Activated naive CD8-positive, alpha-beta T cell treated with anti-CD3 and anti-CD28 coated beads, Interleukin-2, amount 50 U/mL, for 24 hours (primary cell): Measurements from ENCODE around the gene LRRC43.
A peak's percentile ranks its signal among the peaks of the same experiment; 100 is the strongest.

Experiments
- ATAC-seq: fragments of 150-1000 bp; cut with Tn5 transposase; one replicate; pipeline ENCODE4 v1.10.0; 2021
- DNase-seq: peaks from one replicate; pipeline ENCODE4 v3.0.0; 2021
- H3K27ac Mint-ChIP-seq: one replicate; pipeline ENCODE4 v1.8.0; 2021; ENCODE audit warnings: mild to moderate bottlenecking, mixed read lengths
- H3K27me3 Mint-ChIP-seq: one replicate; pipeline ENCODE4 v1.8.0; 2021; ENCODE audit warnings: mixed read lengths
- H3K36me3 Mint-ChIP-seq: one replicate; pipeline ENCODE4 v1.8.0; 2021; ENCODE audit warnings: low read depth, mixed read lengths
- H3K4me1 Mint-ChIP-seq: one replicate; pipeline ENCODE4 v1.8.0; 2021; ENCODE audit warnings: mixed read lengths
- H3K4me3 Mint-ChIP-seq: one replicate; pipeline ENCODE4 v1.8.0; 2021; ENCODE audit warnings: mild to moderate bottlenecking, moderate library complexity, mixed read lengths
- H3K9me3 Mint-ChIP-seq: one replicate; pipeline ENCODE4 v1.8.0; 2021; ENCODE audit warnings: mixed read lengths

The LRRC43 gene

GRCh38 chr12:122182887-122183587 is at the start of gene LRRC43:
TSS of gene LRRC43 (plus strand) at chr12:122183123. CDS start at chr12:122183145, 22 bp downstream.
- Mint-ChIP-seq H3K27me3 (peaks cover 13% of the 10 kb centered on the region), H3K4me1 (peaks cover 12% of the 10 kb centered on the region), H3K9me3 (no peaks in the 10 kb centered on the region), H3K36me3 (no peaks in the 10 kb centered on the region), H3K27ac (no peak within 1 kb of the TSS), H3K4me3 (peak within 1 kb of the TSS; percentile 78)
- DNase-seq (peak; percentile 33), ATAC-seq (peak; percentile 50)

GRCh38 chr12:122133192-122133950 is 49.6 kb upstream of the LRRC43 start:
- DNase-seq (no peak), ATAC-seq (no peak)
- H3K4me1 Mint-ChIP-seq: no peaks in the 10 kb centered on the region
- H3K9me3 Mint-ChIP-seq: no peaks in the 10 kb centered on the region
- H3K4me3 Mint-ChIP-seq: no peak overlapping the region
- H3K27ac Mint-ChIP-seq: no peak overlapping the region
- H3K36me3 Mint-ChIP-seq: peaks cover 17% of the 10 kb centered on the region
- H3K27me3 Mint-ChIP-seq: no peaks in the 10 kb centered on the region

- DNase-seq (no peak), ATAC-seq (no peak)
- Mint-ChIP-seq H3K9me3 (no peaks in the 10 kb centered on the region), H3K36me3 (peaks cover 12% of the 10 kb centered on the region), H3K4me3 (no peak overlapping the region), H3K4me1 (no peaks in the 10 kb centered on the region), H3K27me3 (no peaks in the 10 kb centered on the region), H3K27ac (no peak overlapping the region)
Measured at GRCh38 chr12:122135437-122136031, 47.4 kb upstream of the LRRC43 start.

- Mint-ChIP-seq H3K4me3 (no peak overlapping the region), H3K4me1 (no peaks in the 10 kb centered on the region), H3K36me3 (peaks cover 10% of the 10 kb centered on the region), H3K9me3 (no peaks in the 10 kb centered on the region), H3K27ac (no peak overlapping the region), H3K27me3 (no peaks in the 10 kb centered on the region)
- DNase-seq (no peak), ATAC-seq (no peak)
Measured at GRCh38 chr12:122137229-122137628, 45.7 kb upstream of the LRRC43 start.

- Mint-ChIP-seq H3K4me3 (no peak overlapping the region), H3K27me3 (no peaks in the 10 kb centered on the region), H3K4me1 (no peaks in the 10 kb centered on the region), H3K36me3 (peaks cover 9% of the 10 kb centered on the region), H3K27ac (no peak overlapping the region), H3K9me3 (no peaks in the 10 kb centered on the region)
- DNase-seq (no peak), ATAC-seq (peak; percentile 39)
Measured at GRCh38 chr12:122137681-122138080, 45.2 kb upstream of the LRRC43 start.

GRCh38 chr12:122138181-122138580 is 44.7 kb upstream of the LRRC43 start:
- H3K4me3 Mint-ChIP-seq: no peak overlapping the region
- no peak for ATAC-seq
- no peak for DNase-seq
- no peaks in the 10 kb centered on the region for H3K9me3 Mint-ChIP-seq
- H3K4me1 Mint-ChIP-seq: no peaks in the 10 kb centered on the region
- H3K27me3 Mint-ChIP-seq: no peaks in the 10 kb centered on the region
- peaks cover 9% of the 10 kb centered on the region for H3K36me3 Mint-ChIP-seq
- no peak overlapping the region for H3K27ac Mint-ChIP-seq

GRCh38 chr12:122138616-122139015 is 44.3 kb upstream of the LRRC43 start:
- DNase-seq (no peak), ATAC-seq (no peak)
- Mint-ChIP-seq H3K4me1 (no peaks in the 10 kb centered on the region), H3K36me3 (peaks cover 7% of the 10 kb centered on the region), H3K27me3 (no peaks in the 10 kb centered on the region), H3K4me3 (no peak overlapping the region), H3K27ac (no peak overlapping the region), H3K9me3 (no peaks in the 10 kb centered on the region)

GRCh38 chr12:122139266-122139665 is 43.7 kb upstream of the LRRC43 start:
- Mint-ChIP-seq H3K4me3 (no peak overlapping the region), H3K4me1 (no peaks in the 10 kb centered on the region), H3K27ac (no peak overlapping the region), H3K36me3 (peaks cover 7% of the 10 kb centered on the region), H3K27me3 (no peaks in the 10 kb centered on the region), H3K9me3 (no peaks in the 10 kb centered on the region)
- DNase-seq (no peak), ATAC-seq (no peak)

- no peaks in the 10 kb centered on the region for H3K9me3 Mint-ChIP-seq
- H3K27ac Mint-ChIP-seq: no peak overlapping the region
- H3K27me3 Mint-ChIP-seq: no peaks in the 10 kb centered on the region
- DNase-seq: no peak
- no peak for ATAC-seq
- no peak overlapping the region for H3K4me3 Mint-ChIP-seq
- H3K36me3 Mint-ChIP-seq: peaks cover 5% of the 10 kb centered on the region
- H3K4me1 Mint-ChIP-seq: no peaks in the 10 kb centered on the region
Measured at GRCh38 chr12:122139941-122140340, 43.0 kb upstream of the LRRC43 start.

GRCh38 chr12:122140467-122141257 is 42.3 kb upstream of the LRRC43 start:
- no peak overlapping the region for H3K4me3 Mint-ChIP-seq
- ATAC-seq: no peak
- no peak overlapping the region for H3K27ac Mint-ChIP-seq

GRCh38 chr12:122141911-122142725 is 40.8 kb upstream of the LRRC43 start:
- Mint-ChIP-seq H3K4me1 (peaks cover under 1% of the 10 kb centered on the region), H3K36me3 (peaks cover 4% of the 10 kb centered on the region), H3K27ac (no peak overlapping the region), H3K9me3 (no peaks in the 10 kb centered on the region), H3K4me3 (no peak overlapping the region), H3K27me3 (no peaks in the 10 kb centered on the region)
- ATAC-seq (no peak), DNase-seq (no peak)

More at GRCh38 chr12:122140467-122141257, 42.3 kb upstream of the LRRC43 start:
- DNase-seq: no peak
- Mint-ChIP-seq H3K36me3 (peaks cover 4% of the 10 kb centered on the region), H3K9me3 (no peaks in the 10 kb centered on the region), H3K4me1 (no peaks in the 10 kb centered on the region), H3K27me3 (no peaks in the 10 kb centered on the region)

GRCh38 chr12:122142857-122143256 is 40.1 kb upstream of the LRRC43 start:
- no peaks in the 10 kb centered on the region for H3K27me3 Mint-ChIP-seq
- no peak overlapping the region for H3K4me3 Mint-ChIP-seq
- no peaks in the 10 kb centered on the region for H3K9me3 Mint-ChIP-seq
- no peak overlapping the region for H3K27ac Mint-ChIP-seq
- H3K4me1 Mint-ChIP-seq: peaks cover 2% of the 10 kb centered on the region
- peaks cover 4% of the 10 kb centered on the region for H3K36me3 Mint-ChIP-seq
- DNase-seq (no peak), ATAC-seq (no peak)

- Mint-ChIP-seq H3K4me1 (peaks cover 2% of the 10 kb centered on the region), H3K36me3 (peaks cover 4% of the 10 kb centered on the region), H3K27ac (no peak overlapping the region), H3K4me3 (no peak overlapping the region), H3K9me3 (no peaks in the 10 kb centered on the region), H3K27me3 (no peaks in the 10 kb centered on the region)
- DNase-seq: no peak
- ATAC-seq: no peak
Measured at GRCh38 chr12:122144885-122145284, 38.0 kb upstream of the LRRC43 start.
